OCI-M1 (cell line): ENCODE data around the gene GIGYF2.
A peak's percentile ranks its signal among the peaks of the same experiment; 100 is the strongest.

Experiments
- DNase-seq: peaks from one replicate; lab custom pipeline; 2025; lab: John Stamatoyannopoulos, UW

The GIGYF2 gene

GRCh38 chr2:232863996-232864395 lies 166.9 kb downstream of the GIGYF2 start:
- no peak for DNase-seq

GRCh38 chr2:232865165-232865564 lies 168.0 kb downstream of the GIGYF2 start:
- DNase-seq, result no peak

- DNase-seq, result no peak
Measured at GRCh38 chr2:232866104-232866503, 169.0 kb downstream of the GIGYF2 start.

- DNase-seq, result no peak
Measured at GRCh38 chr2:232869138-232870017, 172.2 kb downstream of the GIGYF2 start.

- no peak for DNase-seq
Measured at GRCh38 chr2:232870018-232870765, 173.1 kb downstream of the GIGYF2 start, which contains the start of gene SNORC. Gene SNORC (plus strand): TSS chr2:232870264. CDS start chr2:232870342, 78 bp downstream.

- DNase-seq, result no peak
Measured at GRCh38 chr2:232870766-232871371, 173.7 kb downstream of the GIGYF2 start.

- no peak for DNase-seq
Measured at GRCh38 chr2:232871418-232871834, 174.3 kb downstream of the GIGYF2 start.

GRCh38 chr2:232871835-232872736 lies 175.0 kb downstream of the GIGYF2 start:
- DNase-seq, result no peak

- DNase-seq, result no peak
Measured at GRCh38 chr2:232872826-232873225, 175.7 kb downstream of the GIGYF2 start.

GRCh38 chr2:232873292-232873908 lies 176.3 kb downstream of the GIGYF2 start:
- DNase-seq, result no peak

- peak; percentile 11 for DNase-seq
Measured at GRCh38 chr2:232873909-232874641, 176.9 kb downstream of the GIGYF2 start.

GRCh38 chr2:232874677-232875223 lies 177.6 kb downstream of the GIGYF2 start:
- DNase-seq, result no peak

- no peak for DNase-seq
Measured at GRCh38 chr2:232875256-232876121, 178.4 kb downstream of the GIGYF2 start.

GRCh38 chr2:232876161-232876977 lies 179.2 kb downstream of the GIGYF2 start:
- no peak for DNase-seq

- DNase-seq, result no peak
Measured at GRCh38 chr2:232876978-232877441, 179.9 kb downstream of the GIGYF2 start.

- DNase-seq, result no peak
Measured at GRCh38 chr2:232877940-232878511, 180.9 kb downstream of the GIGYF2 start.

GRCh38 chr2:232878855-232879617 lies 181.9 kb downstream of the GIGYF2 start:
- DNase-seq, result no peak
